GM19468 (cell line): ENCODE results near the gene VIT.

ENCODE experiments used
- ATAC-seq: cut with Tn5 transposase; IDR thresholded peaks from one replicate; pipeline ENCODE4 v1.9.1; 2021; ENCODE audit warnings: mild to moderate bottlenecking, moderate library complexity, moderate number of reproducible peaks; ENCODE audit not compliant: unreplicated experiment; ENCODE audit errors: extremely low read depth

VIT gene

DNA sequence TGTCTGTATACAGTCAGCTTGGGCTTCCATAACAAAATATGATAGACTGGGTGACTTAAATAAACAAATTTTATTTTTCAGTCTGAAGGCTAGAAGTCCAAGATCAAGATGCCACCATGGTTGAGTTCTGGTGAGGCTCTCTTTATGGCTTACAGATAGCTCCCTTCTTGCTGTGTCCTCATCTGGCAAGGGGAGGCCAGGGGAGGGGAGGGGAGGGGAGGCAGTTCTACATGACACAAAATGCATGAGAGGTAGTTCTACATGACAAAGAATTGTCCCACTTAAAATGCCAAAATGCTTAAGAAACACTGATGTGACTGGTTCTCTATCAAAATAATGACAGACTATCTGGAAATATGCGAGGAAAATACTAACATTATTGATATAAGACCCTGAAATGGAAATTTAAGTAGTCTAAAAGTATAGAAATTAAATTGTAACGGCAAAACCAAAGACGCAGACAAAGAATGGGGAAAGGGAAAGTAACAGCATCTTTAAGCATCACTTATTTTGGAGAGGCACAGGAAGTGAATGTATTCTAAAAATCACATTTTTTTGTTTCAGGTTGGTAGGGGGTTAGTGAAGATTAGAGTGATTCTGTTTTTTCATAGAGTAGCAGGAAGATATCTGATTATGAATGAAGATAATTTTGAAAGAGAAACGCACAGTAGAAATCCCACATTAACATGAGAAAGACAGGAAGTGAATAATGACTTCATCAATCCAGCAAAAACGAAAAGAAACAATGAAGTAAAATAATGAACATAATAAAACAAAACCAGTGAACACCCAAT lies 138.4 kb downstream of the VIT start:
- ATAC-seq, result no peak

DNA sequence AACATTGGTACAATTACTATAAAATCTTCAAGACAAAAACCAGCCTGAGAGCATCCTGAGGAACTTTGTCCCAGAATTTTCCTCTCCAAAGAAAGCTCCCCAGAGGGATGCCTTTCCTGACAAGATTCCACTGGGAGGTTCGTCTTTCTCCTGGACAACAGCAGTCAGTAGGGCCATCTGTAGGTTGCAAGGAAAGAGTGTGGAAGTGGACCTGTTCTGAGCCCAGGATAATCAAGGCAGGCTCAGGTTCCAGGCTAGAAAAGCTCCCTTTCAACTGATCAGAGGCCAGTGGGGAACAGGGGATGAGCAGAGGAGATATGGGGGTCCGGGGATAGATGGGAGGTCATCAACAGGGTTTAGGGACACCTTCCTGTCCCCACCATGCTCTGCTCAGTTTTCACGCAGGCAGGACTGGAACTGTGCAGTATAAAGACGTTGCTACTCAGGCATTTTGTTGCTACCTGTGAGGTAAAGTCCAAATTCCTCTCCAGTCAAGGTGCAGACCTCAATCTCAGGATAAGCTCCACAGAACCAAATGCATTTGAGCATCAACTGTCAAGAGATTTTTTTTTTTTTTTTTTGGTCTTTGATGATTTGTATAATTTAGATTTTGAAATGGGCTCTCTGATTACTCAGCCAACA lies 143.6 kb downstream of the VIT start:
- no peak for ATAC-seq

DNA sequence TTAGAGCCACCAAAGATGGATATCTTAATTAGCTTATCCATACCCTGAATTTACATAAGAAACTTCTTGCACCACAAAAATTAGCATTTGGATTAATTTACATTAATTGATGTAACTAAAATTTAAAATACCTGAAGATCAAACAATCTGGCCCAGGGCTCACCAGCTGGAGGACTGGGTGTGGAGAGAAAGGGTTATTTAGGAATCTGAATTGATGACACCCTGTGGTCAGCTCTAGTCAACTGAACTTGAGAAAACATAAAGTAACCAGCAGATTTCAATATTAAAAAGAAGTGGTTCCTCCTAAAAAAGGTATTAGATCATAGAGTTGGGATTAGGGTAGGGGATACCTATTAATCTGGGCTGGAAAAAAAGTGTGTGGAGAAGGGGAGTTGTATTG lies 147.3 kb downstream of the VIT start:
- no peak for ATAC-seq

DNA sequence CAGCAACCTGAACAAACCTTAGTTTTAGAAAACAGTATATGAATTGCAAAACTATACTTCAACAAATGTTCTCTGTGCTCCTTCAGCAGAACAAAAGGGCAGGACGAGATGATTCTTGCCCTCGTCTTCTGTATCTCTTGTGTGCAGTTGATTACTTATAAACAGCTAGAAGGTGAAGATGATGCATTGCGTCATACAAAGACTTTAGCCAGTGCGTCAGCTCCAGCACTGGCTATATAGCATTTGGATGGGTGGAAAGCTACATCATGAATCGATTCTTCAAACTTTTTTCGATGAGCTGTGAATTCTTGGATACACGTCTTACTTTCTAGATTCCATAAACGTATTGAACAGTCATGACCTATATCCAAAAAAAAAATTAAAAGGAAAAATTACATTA lies 152.8 kb downstream of the VIT start:
- ATAC-seq, result no peak

DNA sequence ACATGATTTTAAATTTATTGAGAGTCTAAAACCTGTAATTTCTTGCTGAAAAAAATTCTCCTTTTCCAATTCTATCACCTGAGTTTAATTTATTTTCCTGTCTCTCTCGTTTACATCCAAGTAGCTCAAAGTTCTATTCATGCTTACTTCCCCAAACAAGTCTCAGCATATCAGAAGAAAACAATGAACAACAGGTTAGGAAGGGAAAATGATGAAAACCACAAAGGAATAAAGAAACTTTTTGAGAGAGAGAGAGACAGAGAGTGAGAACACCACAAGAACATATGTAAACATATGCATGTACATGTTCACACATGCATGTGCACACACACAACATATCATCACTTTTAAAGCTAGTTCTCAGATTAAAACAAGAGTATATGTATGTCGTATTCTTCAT lies 157.7 kb downstream of the VIT start:
- ATAC-seq, result no peak

DNA sequence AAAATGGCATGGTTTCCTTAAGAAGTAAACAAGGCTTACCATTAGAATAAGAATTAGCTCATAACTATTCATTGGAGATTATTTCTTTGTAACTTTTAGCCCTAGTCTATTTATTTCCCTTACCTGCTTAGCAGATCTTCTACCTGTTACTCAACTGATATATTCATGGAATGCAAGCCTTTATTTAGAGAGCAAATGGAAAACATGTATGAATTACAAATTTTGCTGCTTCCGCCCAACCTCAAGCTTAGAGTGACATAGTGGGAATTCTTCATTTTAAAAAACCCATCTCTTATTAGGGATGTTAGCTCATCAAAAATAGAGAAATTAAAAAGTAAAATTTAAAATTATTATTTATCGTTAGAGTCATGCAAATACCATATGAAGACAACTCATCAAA lies 158.9 kb downstream of the VIT start:
- ATAC-seq, result no peak

DNA sequence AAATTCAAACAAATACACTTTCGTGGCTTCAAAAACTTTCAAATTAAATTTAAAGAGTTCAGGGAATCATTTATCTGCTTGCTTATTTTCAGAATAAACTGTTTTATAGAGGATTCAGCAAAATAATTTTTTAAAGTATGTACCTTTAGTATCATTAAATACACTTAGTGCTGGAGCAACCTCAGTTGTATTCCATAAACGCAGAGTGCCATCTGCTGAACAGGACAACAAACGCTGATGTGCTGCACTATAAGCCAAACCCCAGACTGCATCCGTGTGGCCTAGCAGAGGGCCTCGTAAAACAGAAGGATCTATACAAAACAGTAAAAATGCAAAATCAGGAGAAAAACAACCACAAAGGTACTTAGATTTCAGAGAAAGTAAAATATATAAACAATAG lies 161.2 kb downstream of the VIT start:
- no peak for ATAC-seq

DNA sequence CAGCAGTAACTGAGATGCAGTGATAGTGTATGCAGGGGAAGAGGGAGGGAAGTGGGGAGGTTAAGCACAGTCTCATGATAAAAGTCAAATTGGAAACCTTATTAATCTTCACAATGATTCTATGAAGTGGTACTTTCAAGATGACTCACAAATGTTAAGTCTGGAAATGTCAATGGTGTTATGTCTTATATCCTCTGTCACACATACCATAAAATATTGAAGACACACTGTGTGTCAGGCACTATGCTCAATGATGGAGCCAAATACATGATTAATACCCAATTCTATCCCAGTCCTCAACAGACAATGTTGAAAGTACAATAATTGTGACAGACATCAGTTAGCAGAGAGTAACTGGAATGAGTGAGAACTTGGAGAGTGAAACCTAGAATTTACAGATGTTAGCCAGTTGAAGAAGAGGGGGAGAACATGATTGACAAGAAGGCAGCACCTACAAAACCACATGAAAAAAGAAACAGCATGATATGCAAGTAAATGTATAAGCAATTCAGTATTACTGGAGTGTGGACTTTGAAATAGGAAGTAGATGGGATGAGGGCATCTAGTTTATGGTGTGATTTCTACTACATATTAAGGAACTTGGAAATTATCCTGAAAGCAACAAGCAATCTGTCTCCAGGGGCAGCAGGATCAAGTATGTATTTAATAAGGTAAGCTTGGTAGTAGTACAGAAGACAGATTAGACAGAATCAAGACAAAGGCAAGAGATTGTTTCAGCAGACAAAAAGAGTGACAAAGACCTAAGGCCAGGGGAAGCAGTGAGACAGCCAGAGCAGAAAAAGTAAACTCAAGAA lies 162.3 kb downstream of the VIT start:
- no peak for ATAC-seq

DNA sequence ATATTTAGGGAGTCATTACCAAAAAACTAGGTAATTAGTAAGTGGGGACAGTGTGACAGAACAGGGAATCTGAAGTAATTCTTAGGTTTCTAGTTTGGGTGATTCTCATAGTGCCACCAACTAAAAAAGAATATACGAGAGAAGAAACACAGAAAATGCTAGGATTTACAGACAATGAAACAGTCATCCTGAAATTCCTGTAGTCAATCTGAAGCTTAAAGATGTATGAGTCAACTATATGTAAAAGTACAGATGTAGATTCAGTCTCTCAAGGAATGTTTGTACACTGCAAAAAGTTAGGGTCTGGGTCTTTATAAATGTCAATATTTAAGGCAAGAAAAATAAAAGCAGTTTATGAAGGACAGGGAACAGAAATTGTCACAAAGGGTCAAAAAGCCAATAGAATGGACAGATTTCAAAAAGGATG lies 162.9 kb downstream of the VIT start:
- ATAC-seq, result no peak

DNA sequence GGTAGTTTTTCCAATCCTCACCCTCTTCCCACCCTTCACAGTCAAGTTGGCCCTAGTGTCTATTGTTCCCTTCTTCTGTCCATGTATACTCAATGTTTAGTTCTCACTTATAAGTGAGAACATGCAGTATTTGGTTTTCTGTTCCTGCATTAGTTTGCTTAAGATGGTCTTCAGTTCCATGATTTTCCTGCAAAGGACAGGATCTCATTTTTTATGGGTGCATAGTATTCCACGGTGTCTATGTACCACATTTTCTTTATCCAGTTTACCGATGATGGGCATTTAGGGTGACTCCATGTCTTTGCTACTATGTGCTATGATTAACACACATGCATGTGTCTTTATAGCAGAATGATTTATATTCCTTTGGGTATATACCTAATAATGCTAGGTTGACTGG lies 165.4 kb downstream of the VIT start:
- no peak for ATAC-seq
